ENCODE data around the gene AASS.

DNA sequence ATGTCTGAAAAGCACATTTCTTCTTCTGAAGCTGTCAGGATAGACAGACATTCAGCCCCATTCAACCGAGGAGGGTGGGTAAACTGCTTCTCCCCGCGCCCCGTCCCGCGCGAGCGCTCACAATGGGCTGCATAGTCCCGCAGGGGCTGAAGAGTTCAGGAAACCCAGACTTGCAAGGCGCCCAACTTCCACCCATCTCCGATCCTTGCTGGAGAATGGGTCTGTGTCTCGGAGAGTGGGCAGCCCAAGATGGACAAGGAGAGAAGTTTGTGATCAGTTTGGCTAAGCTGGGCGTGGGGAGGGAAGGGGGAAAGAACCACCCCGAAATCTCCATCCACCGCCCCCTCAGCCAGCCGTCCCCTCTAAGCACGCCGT, 686 bp downstream of the AASS start:
- TF ChIP-seq, protein P1, sequence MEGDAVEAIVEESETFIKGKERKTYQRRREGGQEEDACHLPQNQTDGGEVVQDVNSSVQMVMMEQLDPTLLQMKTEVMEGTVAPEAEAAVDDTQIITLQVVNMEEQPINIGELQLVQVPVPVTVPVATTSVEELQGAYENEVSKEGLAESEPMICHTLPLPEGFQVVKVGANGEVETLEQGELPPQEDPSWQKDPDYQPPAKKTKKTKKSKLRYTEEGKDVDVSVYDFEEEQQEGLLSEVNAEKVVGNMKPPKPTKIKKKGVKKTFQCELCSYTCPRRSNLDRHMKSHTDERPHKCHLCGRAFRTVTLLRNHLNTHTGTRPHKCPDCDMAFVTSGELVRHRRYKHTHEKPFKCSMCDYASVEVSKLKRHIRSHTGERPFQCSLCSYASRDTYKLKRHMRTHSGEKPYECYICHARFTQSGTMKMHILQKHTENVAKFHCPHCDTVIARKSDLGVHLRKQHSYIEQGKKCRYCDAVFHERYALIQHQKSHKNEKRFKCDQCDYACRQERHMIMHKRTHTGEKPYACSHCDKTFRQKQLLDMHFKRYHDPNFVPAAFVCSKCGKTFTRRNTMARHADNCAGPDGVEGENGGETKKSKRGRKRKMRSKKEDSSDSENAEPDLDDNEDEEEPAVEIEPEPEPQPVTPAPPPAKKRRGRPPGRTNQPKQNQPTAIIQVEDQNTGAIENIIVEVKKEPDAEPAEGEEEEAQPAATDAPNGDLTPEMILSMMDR (IDR thresholded peaks at IDR 0.05): no peak
- TF ChIP-seq, protein P2, sequence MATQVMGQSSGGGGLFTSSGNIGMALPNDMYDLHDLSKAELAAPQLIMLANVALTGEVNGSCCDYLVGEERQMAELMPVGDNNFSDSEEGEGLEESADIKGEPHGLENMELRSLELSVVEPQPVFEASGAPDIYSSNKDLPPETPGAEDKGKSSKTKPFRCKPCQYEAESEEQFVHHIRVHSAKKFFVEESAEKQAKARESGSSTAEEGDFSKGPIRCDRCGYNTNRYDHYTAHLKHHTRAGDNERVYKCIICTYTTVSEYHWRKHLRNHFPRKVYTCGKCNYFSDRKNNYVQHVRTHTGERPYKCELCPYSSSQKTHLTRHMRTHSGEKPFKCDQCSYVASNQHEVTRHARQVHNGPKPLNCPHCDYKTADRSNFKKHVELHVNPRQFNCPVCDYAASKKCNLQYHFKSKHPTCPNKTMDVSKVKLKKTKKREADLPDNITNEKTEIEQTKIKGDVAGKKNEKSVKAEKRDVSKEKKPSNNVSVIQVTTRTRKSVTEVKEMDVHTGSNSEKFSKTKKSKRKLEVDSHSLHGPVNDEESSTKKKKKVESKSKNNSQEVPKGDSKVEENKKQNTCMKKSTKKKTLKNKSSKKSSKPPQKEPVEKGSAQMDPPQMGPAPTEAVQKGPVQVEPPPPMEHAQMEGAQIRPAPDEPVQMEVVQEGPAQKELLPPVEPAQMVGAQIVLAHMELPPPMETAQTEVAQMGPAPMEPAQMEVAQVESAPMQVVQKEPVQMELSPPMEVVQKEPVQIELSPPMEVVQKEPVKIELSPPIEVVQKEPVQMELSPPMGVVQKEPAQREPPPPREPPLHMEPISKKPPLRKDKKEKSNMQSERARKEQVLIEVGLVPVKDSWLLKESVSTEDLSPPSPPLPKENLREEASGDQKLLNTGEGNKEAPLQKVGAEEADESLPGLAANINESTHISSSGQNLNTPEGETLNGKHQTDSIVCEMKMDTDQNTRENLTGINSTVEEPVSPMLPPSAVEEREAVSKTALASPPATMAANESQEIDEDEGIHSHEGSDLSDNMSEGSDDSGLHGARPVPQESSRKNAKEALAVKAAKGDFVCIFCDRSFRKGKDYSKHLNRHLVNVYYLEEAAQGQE (IDR thresholded peaks at IDR 0.05; ENCODE audit: insufficient read depth in 1 of 2, low read depth in 2 of 2, low read length in 1 of 2): no peak
